Adipocyte (in vitro differentiated cells): Measurements from ENCODE around the gene DPP6.
"Not testable (repeated sequence)": the region's sequence is repeated elsewhere in the genome, so short reads cannot be mapped to it uniquely, and the experiment has no call there.

Experiments
- DNase-seq: peaks from one replicate; pipeline ENCODE4 v3.0.0-alpha.2; 2015; ENCODE audit warnings: low read depth
- H3K27me3 ChIP-seq: replicated peaks from 2 replicates; pipeline ENCODE4 v1.7.0; 2013; ENCODE audit warnings: mild to moderate bottlenecking, low read length, moderate library complexity; ENCODE audit not compliant: control insufficient read depth, insufficient read depth
- H3K36me3 ChIP-seq: 2 replicates; pipeline ENCODE4 v1.7.0; 2013; ENCODE audit warnings: low read length, mild to moderate bottlenecking, moderate library complexity; ENCODE audit not compliant: control insufficient read depth, insufficient read depth, severe bottlenecking
- H3K4me1 ChIP-seq: 2 replicates; pipeline ENCODE4 v1.7.0; 2013; ENCODE audit warnings: mild to moderate bottlenecking, low read length, moderate library complexity; ENCODE audit not compliant: control insufficient read depth, insufficient read depth
- H3K4me3 ChIP-seq: 2 replicates; pipeline ENCODE4 v1.7.0; 2013; ENCODE audit warnings: mild to moderate bottlenecking, low read length, moderate library complexity
- H3K9ac ChIP-seq: 2 replicates; pipeline ENCODE4 v1.7.0; 2013; ENCODE audit warnings: mild to moderate bottlenecking, low read length, moderate library complexity
- H3K9me3 ChIP-seq: 2 replicates; pipeline ENCODE4 v1.7.0; 2013; ENCODE audit warnings: mild to moderate bottlenecking, low read length, moderate library complexity; ENCODE audit not compliant: control insufficient read depth

The DPP6 gene

DNA sequence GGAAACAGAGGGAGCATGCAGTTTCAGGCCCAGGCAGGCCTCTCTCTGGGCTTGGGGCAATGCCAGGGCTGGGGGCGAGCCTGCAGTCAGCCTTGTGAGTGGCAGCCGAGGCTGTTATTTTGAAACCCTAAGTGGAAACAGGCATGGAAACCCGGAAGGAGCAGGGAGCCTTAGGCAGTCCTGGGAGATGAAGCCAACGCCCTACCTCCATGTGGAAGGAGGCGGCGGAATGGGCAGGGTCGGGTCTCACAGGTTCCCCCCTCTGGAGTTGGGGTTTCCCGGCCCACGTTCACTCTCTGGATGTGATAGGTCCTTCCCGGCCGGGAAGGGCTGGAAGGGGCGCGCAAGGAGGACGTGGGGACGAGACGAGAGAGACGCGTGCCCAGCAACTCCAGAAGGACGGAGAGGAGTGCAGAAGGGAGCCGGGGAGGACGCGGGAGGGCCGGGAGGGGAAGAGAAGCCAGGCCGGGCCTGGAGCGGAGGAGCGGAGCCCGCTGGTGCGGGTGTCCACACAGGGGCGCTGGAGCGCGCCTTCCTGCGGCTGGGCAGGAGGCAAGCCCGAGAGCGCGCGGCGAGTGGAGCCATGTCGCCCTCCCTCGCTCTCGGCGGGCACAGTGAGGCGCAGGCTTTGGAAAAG lies 1.1 kb upstream of the DPP6 start:
- H3K36me3 ChIP-seq, DNase-seq, H3K9me3 ChIP-seq, H3K9ac ChIP-seq, H3K4me3 ChIP-seq, H3K27me3 ChIP-seq, H3K4me1 ChIP-seq: not testable (repeated sequence)

DNA sequence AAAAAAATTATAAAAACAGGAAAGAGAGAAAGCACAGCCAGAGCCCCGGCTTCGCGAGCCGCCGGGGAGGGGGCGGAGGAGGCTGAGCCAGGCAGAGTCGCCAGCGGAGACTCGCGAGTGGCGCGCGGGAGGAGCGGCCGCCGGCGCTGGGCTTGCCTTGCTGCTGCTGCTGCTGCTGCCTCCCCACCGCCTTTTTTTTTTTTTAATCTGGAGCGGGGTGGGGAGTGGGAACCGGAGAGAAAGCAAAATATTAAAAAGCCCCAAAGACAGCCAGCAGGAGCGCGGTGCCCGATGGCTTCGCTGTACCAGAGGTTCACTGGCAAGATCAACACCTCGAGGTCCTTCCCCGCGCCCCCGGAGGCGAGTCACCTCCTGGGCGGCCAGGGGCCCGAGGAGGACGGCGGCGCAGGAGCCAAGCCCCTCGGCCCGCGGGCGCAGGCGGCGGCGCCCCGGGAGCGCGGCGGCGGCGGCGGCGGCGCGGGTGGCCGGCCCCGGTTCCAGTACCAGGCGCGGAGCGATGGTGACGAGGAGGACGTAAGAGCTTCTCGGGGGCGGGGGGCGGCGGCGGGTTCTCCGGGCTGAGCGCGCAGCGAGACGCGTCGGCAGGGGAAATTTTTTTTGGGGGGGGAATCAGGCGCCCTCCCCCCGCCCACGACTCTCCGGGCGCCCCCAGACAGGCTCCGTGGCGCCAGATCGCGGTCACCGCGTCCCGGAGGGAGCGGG lies 493 bp downstream of the DPP6 start:
- not testable (repeated sequence) for H3K36me3 ChIP-seq, H3K4me1 ChIP-seq, H3K9ac ChIP-seq, H3K4me3 ChIP-seq, DNase-seq, H3K27me3 ChIP-seq, H3K9me3 ChIP-seq

DNA sequence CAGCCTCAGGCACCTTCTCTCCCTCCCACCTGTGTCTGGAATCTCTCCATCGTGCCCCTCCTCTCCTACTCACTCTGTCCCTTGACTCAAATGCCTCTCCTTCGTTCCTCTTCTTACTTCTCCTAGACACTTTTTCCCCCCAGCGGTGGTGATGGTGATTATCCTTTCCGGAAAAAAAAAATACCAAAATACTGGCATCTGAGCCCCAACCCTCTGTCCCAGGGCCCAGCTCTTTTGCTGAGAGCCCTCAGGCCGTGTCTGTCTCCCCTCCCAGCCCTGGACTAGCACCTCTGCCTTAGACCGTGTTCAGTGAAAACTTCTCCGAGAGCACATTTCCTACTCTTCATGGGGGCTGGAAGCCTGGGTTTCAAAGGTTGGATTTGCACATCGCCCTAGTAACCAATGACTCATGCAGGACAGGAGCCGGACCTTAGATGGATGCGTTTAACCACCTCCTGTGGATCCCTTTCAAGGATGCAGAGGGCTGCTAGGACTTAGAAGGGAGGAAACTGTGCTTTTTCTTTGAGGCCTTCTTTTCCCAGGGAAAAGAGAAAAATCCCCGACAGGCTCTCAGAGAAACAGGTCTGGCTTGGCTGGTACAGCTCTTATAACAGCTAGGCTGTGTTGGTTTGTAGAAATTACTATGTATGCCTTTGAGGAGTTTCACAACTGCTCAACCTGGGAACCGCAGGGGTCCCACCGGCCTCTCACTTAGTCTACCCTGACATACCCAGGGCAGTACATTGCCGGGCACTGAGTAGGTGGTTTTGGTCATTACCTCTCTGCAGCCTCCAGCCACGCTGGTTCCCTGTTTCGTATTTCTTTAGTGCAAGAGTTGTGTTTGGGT lies 1.5 kb downstream of the DPP6 start:
- H3K36me3 ChIP-seq, H3K9ac ChIP-seq, DNase-seq, H3K4me3 ChIP-seq, H3K4me1 ChIP-seq, H3K27me3 ChIP-seq, H3K9me3 ChIP-seq: not testable (repeated sequence)

DNA sequence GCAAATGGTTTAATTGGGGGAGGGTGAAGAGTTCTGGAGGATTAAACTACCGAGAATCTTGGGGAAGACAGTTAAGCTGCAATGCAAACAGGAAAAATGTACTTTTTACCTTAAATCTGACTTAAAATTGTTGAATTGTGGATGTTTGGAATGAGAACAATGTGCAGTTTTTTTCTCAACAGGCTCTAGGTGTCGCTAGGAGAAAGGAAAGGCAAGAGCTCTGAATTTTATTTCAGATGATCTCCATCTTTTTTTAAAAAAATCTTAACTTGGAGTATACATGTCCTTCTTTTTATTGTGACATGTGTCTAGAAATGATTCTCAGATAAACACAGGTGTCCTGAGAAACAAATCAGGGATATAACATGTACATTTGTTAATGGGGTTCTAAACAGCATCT lies 2.5 kb downstream of the DPP6 start:
- not testable (repeated sequence) for H3K4me3 ChIP-seq, H3K9me3 ChIP-seq, DNase-seq, H3K27me3 ChIP-seq, H3K9ac ChIP-seq, H3K36me3 ChIP-seq, H3K4me1 ChIP-seq

DNA sequence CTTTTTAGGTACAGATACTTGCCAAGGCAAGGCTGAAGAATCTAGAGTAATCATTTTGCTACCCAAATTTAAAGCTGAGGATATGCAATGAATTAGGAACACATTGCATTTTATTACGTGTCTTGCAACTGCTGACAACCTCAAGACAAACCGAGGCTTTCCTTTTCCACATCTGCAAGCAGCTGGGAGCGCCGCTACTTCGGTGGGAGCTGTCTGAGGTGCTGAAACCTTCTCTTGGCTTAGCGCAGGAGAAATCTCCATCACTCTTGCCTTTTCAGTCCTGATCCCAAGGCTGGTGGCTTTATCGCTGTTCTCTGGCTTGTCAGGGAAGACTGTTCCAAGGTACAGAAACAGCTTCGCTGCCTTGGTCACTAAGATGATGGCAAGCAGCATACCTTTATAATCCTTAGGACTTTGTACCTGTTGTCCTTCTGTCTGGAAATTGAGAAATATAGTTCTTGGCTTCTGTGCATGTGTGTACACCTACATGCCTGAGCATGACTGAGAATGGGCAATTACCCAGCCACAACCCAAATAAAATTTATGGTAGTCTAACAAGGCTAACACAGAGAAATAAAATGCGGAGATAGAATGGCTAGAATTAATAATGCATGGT lies 3.4 kb downstream of the DPP6 start:
- H3K27me3 ChIP-seq, H3K4me3 ChIP-seq, H3K9ac ChIP-seq, H3K4me1 ChIP-seq, H3K36me3 ChIP-seq, H3K9me3 ChIP-seq: not testable (repeated sequence)
- peak; percentile 50 for DNase-seq

DNA sequence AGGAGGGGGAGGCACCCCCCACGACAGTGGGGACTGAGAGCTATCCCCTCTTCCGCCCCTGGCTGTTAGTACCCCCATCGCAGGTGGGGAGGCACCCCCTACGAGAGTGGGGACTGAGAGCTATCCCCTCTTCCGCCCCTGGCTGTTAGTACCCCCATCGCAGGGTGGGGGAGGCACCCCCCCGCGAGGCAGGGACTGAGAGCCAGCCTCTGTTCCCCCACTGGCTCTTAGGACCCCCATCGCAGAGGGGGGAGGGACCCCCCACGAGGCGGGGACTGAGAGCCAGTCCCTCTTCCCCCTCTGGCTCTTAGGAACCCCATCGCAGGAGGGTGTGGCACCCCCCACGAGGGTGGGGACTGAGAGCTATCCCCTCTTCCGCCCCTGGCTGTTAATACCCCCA lies 6.6 kb downstream of the DPP6 start:
- H3K9ac ChIP-seq, H3K27me3 ChIP-seq, DNase-seq, H3K9me3 ChIP-seq, H3K36me3 ChIP-seq, H3K4me3 ChIP-seq, H3K4me1 ChIP-seq: not testable (repeated sequence)

DNA sequence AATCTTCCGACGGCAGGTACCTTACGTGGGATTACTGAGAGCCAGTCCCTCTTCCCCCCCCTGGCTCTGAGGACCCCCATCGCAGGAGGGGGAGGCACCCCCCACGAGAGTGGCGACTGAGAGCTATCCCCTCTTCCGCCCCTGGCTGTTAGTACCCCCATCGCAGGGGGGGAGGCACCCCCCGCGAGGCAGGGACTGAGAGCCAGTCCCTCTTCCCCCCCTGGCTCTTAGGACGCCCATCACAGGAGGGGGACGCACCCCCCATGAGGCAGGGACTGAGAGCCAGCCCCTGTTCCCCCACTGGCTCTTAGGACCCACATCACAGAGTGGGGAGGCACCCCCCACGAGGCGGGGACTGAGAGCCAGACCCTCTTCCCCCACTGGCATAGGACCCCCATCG lies 8.4 kb downstream of the DPP6 start:
- H3K9ac ChIP-seq, H3K4me3 ChIP-seq: not testable (repeated sequence)

DNA sequence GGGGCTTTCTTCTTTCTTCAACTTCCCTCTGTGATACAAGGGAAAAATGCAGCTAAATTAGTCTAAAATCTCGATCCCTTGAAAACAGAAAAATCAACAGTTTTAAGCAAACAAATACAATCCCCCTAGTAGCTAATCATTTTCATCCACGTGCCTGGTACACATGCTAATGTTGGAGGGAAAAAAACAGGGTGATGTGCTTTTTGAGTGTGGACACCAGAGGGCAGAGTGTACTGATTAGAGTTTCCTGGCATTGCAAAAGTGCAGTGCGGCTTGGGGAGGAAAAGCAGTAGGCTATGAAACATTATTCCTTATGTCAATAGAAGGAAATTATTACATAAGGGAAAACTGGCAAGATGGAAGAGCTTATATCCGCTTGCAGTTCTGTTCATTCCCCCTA lies 19.6 kb downstream of the DPP6 start:
- H3K36me3 ChIP-seq, H3K27me3 ChIP-seq, H3K9ac ChIP-seq, H3K4me3 ChIP-seq, H3K4me1 ChIP-seq, H3K9me3 ChIP-seq: not testable (repeated sequence)
- DNase-seq: peak; percentile 4

More for the DNA sequence above, 8.4 kb downstream of the DPP6 start:
- not testable (repeated sequence) for DNase-seq, H3K36me3 ChIP-seq, H3K27me3 ChIP-seq, H3K4me1 ChIP-seq, H3K9me3 ChIP-seq

DNA sequence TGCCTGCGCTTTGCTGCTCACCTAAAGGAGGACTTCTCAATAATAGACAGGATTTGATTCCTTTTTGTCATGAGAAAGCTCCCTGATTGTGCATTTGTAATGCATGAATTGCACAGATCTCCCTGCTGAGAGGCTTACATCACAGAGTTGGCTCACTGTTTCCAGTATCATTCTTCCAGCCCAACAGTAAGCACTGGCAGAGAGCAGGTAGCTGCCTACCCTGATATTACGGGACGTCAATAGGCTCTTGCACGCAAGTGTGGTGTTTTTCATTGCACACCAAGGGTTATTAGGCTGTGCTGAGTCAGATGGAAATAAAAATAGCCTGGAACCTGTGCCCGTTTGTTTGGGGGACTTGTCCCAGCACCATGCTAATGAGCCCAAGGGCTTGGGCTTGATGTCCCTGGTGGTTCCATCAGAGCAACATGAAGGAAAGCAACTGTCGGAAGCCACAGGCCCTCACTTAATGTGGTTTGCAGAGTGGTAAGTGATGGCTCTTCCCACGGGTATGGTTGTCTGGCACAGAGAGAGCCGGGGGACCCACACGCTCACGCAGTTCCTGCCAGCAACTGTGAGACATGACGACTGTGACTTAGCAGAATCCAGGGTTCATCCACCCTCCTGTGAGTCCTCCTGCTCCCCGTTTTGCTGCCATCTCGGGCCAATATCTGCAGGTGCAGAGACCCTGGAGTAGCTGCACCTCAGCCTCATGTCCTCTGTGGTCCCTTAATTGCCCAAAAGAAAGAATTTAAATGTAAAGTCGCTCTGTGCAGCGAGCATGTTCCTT lies 20.4 kb downstream of the DPP6 start:
- H3K9me3 ChIP-seq, DNase-seq, H3K27me3 ChIP-seq, H3K36me3 ChIP-seq, H3K4me3 ChIP-seq, H3K4me1 ChIP-seq, H3K9ac ChIP-seq: not testable (repeated sequence)

DNA sequence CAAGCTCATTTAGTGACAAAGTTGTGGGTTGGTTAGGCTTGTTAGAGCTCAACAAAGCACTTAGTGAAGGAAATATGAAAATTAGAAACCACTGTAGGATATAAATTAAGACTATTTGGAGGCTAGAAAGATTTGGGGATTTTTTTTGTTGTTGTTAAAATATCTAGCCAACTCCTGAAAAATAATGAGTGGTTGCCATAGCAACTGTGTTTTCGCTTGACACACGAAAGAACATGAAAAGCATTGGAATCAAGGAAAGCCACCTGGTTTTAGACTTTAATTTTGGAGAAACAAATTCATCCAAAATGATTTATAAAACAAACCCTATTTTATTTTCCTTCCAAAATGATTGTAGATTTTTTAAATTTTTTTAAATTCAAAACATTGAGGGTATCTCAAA lies 26.3 kb downstream of the DPP6 start:
- not testable (repeated sequence) for H3K4me3 ChIP-seq, H3K36me3 ChIP-seq, H3K27me3 ChIP-seq, DNase-seq, H3K9ac ChIP-seq, H3K4me1 ChIP-seq, H3K9me3 ChIP-seq

DNA sequence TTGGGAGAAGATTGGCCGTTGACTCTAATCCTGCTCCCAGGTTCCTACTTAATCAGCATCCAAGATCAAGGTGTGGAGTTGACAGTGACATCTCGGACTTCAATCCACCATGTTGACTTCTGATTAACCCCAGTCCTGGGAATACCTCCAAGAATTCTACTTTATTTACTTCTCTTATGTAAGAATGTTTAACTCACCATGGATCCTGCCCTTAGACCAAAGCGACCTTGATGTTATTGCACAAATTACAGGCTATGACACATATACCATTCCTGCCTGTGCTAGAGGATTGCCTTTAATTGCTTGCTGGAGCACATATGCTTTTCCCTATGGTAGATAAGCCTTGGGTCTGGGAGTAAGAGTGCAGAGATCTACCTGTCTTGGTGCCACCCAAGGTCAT lies 28.1 kb downstream of the DPP6 start:
- H3K9me3 ChIP-seq, H3K4me3 ChIP-seq, H3K36me3 ChIP-seq, DNase-seq, H3K9ac ChIP-seq, H3K27me3 ChIP-seq, H3K4me1 ChIP-seq: not testable (repeated sequence)
